ENCODE data around the gene STX1B. TPM values are rescaled to one million over a fixed set of nuclear protein-coding genes. Genes with fewer than 3 reads are reported as not detected.

The STX1B gene
- total RNA-seq, 4 donors from 2014 or later: 0.49 to 2.2 (median 0.90) TPM

GRCh38 chr16:30984669-30985400, 25.6 kb downstream of the STX1B start, which contains the start of gene HSD3B7:
TSS of gene HSD3B7 (plus strand) at chr16:30985207. CDS start at chr16:30985659, 452 bp downstream.
- TF ChIP-seq CTCF (IDR thresholded peaks at IDR 0.05; ENCODE audit: low read depth): no peak

GRCh38 chr16:30983898-30984610, 26.4 kb downstream of the STX1B start:
- TF ChIP-seq CTCF (IDR thresholded peaks at IDR 0.05; ENCODE audit: low read depth): no peak

GRCh38 chr16:30983289-30983889, 27.0 kb downstream of the STX1B start:
- no peak for TF ChIP-seq CTCF (IDR thresholded peaks at IDR 0.05; ENCODE audit: low read depth)

- TF ChIP-seq CTCF (IDR thresholded peaks at IDR 0.05; ENCODE audit: low read depth): no peak
These were observed 27.7 kb downstream of the STX1B start for GRCh38 chr16:30982548-30983288.

GRCh38 chr16:30980959-30981358, 29.5 kb downstream of the STX1B start:
- no peak for TF ChIP-seq CTCF (IDR thresholded peaks at IDR 0.05; ENCODE audit: low read depth)

- no peak for TF ChIP-seq CTCF (IDR thresholded peaks at IDR 0.05; ENCODE audit: low read depth)
These were observed 30.0 kb downstream of the STX1B start for GRCh38 chr16:30980434-30980833.
